Measurements from ENCODE around the gene CNP.
"Not testable (repeated sequence)": the region's sequence is repeated elsewhere in the genome, so short reads cannot be mapped to it uniquely, and the experiment has no call there.

Gene CNP

GRCh38 chr17:41966463-41967140, at the start of gene CNP:
TSS of gene CNP (plus strand) at chr17:41966795. CDS start at chr17:41966885, 90 bp downstream.
- DNase-seq (ENCODE audit: low spot score) = peak; percentile 89

GRCh38 chr17:41917192-41917591, 49.4 kb upstream of the CNP start:
- DNase-seq (ENCODE audit: low spot score) = peak; percentile 28

- no peak for DNase-seq (ENCODE audit: low spot score)
These were observed 48.8 kb upstream of the CNP start for GRCh38 chr17:41917679-41918313.

- DNase-seq (ENCODE audit: low spot score) = peak; percentile 98
These were observed 48.1 kb upstream of the CNP start, which contains the start of gene ACLY for GRCh38 chr17:41918314-41919164. TSS of gene ACLY (minus strand) at chr17:41918951. CDS start at chr17:41913873, 5,078 bp downstream.

- DNase-seq (ENCODE audit: low spot score) = no peak
These were observed 47.3 kb upstream of the CNP start for GRCh38 chr17:41919165-41919817.

GRCh38 chr17:41919840-41920579, 46.6 kb upstream of the CNP start:
- DNase-seq (ENCODE audit: low spot score) = no peak

- DNase-seq (ENCODE audit: low spot score) = no peak
These were observed 46.0 kb upstream of the CNP start for GRCh38 chr17:41920580-41920955.

- no peak for DNase-seq (ENCODE audit: low spot score)
These were observed 40.5 kb upstream of the CNP start for GRCh38 chr17:41925991-41926590.

- DNase-seq (ENCODE audit: low spot score) = no peak
These were observed 37.8 kb upstream of the CNP start for GRCh38 chr17:41928693-41929251.

- peak; percentile 94 for DNase-seq (ENCODE audit: low spot score)
These were observed 36.4 kb upstream of the CNP start, which contains the start of gene ODAD4 for GRCh38 chr17:41930009-41930832. TSS of gene ODAD4 (plus strand) at chr17:41930617. CDS start at chr17:41930724, 107 bp downstream.

GRCh38 chr17:41930833-41931156, 35.8 kb upstream of the CNP start:
- DNase-seq (ENCODE audit: low spot score) = not testable (repeated sequence)

GRCh38 chr17:41931715-41932114, 34.9 kb upstream of the CNP start:
- DNase-seq (ENCODE audit: low spot score) = not testable (repeated sequence)

GRCh38 chr17:41932816-41933389, 33.7 kb upstream of the CNP start:
- DNase-seq (ENCODE audit: low spot score) = peak; percentile 50

GRCh38 chr17:41935641-41936040, 31.0 kb upstream of the CNP start:
- no peak for DNase-seq (ENCODE audit: low spot score)

- DNase-seq (ENCODE audit: low spot score) = no peak
These were observed 28.3 kb upstream of the CNP start for GRCh38 chr17:41937970-41938954.

- DNase-seq (ENCODE audit: low spot score) = no peak
These were observed 27.4 kb upstream of the CNP start for GRCh38 chr17:41939044-41939692.

- DNase-seq (ENCODE audit: low spot score) = no peak
These were observed 26.9 kb upstream of the CNP start for GRCh38 chr17:41939693-41940090.

GRCh38 chr17:41941168-41941567, 25.4 kb upstream of the CNP start:
- no peak for DNase-seq (ENCODE audit: low spot score)

All from pons (tissue), 1 donor.